K562 (cell line): ENCODE results near the gene ZNF18. TPM values are rescaled to one million over a fixed set of nuclear protein-coding genes. Genes with fewer than 3 reads are reported as not detected.

ENCODE experiments used
- CCAR2 ChIP-seq: fragments of 200-400 bp; formaldehyde crosslinking; IDR thresholded peaks from 2 replicates; pipeline ENCODE4 v1.6.1; 2017; ENCODE audit warnings: mild to moderate bottlenecking, low read depth, low read length
- EGR1 ChIP-seq: fragments of 450-650 bp; conservative IDR thresholded peaks from 2 replicates; pipeline ENCODE4 v1.6.1; 2017; ENCODE audit warnings: mild to moderate bottlenecking
- EWSR1 ChIP-seq: fragments of 450-650 bp; IDR thresholded peaks from 2 replicates; pipeline ENCODE4 v1.6.1; 2018; ENCODE audit warnings: borderline replicate concordance, mild to moderate bottlenecking, low read depth, moderate library complexity; ENCODE audit not compliant: partially characterized antibody
- HOXB6 ChIP-seq: fragments of 250-450 bp; sonication (Bioruptor Pico); IDR thresholded peaks from 2 replicates; pipeline ENCODE4 v1.5.1; 2022; ENCODE audit warnings: mild to moderate bottlenecking, borderline replicate concordance
- IRF2 ChIP-seq: sonication (generic); formaldehyde crosslinking; IDR thresholded peaks from 2 replicates; pipeline ENCODE4 v1.8.1; 2022; ENCODE audit warnings: mild to moderate bottlenecking, missing genetic modification reagents
- MECOM ChIP-seq: fragments of 250-450 bp; sonication (Bioruptor Pico); IDR thresholded peaks from 2 replicates; pipeline ENCODE4 v1.8.0; 2022; ENCODE audit warnings: inconsistent platforms
- PCBP1 ChIP-seq: fragments of 200-400 bp; formaldehyde crosslinking; IDR thresholded peaks from 2 replicates; pipeline ENCODE4 v1.6.1; 2018; ENCODE audit warnings: mild to moderate bottlenecking, low read depth, low read length; ENCODE audit not compliant: poor library complexity, severe bottlenecking
- POLR2AphosphoS2 ChIP-seq: IDR thresholded peaks from 2 replicates; pipeline ENCODE4 v1.6.1; 2012; ENCODE audit warnings: low read length, improper control_type of control experiment
- PTRF ChIP-seq: fragments of 450-650 bp; IDR thresholded peaks from 2 replicates; pipeline ENCODE4 v1.6.1; 2016; ENCODE audit warnings: mild to moderate bottlenecking, missing genetic modification characterization, missing compliant biosample characterization
- RFX7 ChIP-seq: fragments of 250-450 bp; sonication (Bioruptor Pico); IDR thresholded peaks from 2 replicates; pipeline ENCODE4 v1.5.1; 2021; ENCODE audit warnings: mild to moderate bottlenecking
- SMAD2 ChIP-seq: fragments of 150-350 bp; IDR thresholded peaks from 2 replicates; pipeline ENCODE4 v1.6.1; 2014; ENCODE audit warnings: low read depth, mild to moderate bottlenecking, low read length
- TAF15 ChIP-seq: fragments of 200-400 bp; formaldehyde crosslinking; IDR thresholded peaks from 2 replicates; pipeline ENCODE4 v1.6.1; 2017; ENCODE audit warnings: mild to moderate bottlenecking, low read depth, low read length, moderate library complexity
- THAP7 ChIP-seq: fragments of 250-450 bp; sonication (Bioruptor Pico); IDR thresholded peaks from 2 replicates; pipeline ENCODE4 v1.5.0; 2021
- UBTF ChIP-seq, 2 experiments: IDR thresholded peaks; 2 replicates each; pipeline ENCODE4 v1.6.1; 2012; ENCODE audit warnings: improper control_type of control experiment in 2 of 2, low read depth in 2 of 2, low read length in 2 of 2, borderline replicate concordance in 1 of 2
- XRCC5 ChIP-seq: fragments of 200-400 bp; formaldehyde crosslinking; IDR thresholded peaks from 2 replicates; pipeline ENCODE4 v1.6.1; 2017; ENCODE audit warnings: low read depth, mild to moderate bottlenecking, low read length
- ZBTB43 ChIP-seq: sonication (generic); formaldehyde crosslinking; IDR thresholded peaks from 2 replicates; pipeline ENCODE4 v1.8.0; 2023; ENCODE audit warnings: mild to moderate bottlenecking, missing genetic modification reagents
- ZNF12 ChIP-seq: sonication (generic); formaldehyde crosslinking; IDR thresholded peaks from 2 replicates; pipeline ENCODE4 v1.4.0; 2020; ENCODE audit warnings: mild to moderate bottlenecking, missing genetic modification reagents
- ZNF639 ChIP-seq, 2 experiments: fragments of 200-800 bp in 1 of 2; sonication (Bioruptor generic) in 1 of 2; sonication (generic) in 1 of 2; formaldehyde crosslinking in 1 of 2; IDR thresholded peaks in 1 of 2; conservative IDR thresholded peaks in 1 of 2; 2 replicates each; pipeline versions ENCODE4 v1.5.0 to v1.6.1; 2016 to 2020; ENCODE audit warnings: missing compliant biosample characterization in 1 of 2, missing genetic modification characterization in 1 of 2, missing genetic modification reagents in 1 of 2
- ZNF740 ChIP-seq, 3 experiments: fragments of 200-800 bp in 1 of 3; sonication (Bioruptor generic) in 1 of 3; sonication (generic) in 1 of 3; formaldehyde crosslinking in 1 of 3; IDR thresholded peaks; 2 replicates each; pipeline versions ENCODE4 v1.6.1 to v1.8.0; 2016 to 2022; ENCODE audit warnings: mild to moderate bottlenecking in 2 of 3, missing compliant biosample characterization in 2 of 3, missing genetic modification characterization in 2 of 3, missing genetic modification reagents in 1 of 3
- polyA plus RNA-seq, 8 experiments: library from polyadenylated mRNA; depleted of rRNA in 4 of 8; stranded (reverse) in 5 of 8; unstranded in 3 of 8; fragments of >200 nt; fragmentation: Nextera tagmentation in 2 of 8; fragmentation: Illumina TruSeq in 1 of 8; extraction: Ambion mirVana in 2 of 8; extraction: Trizol in 1 of 8; gene quantifications; 2 replicates each; pipeline versions ENCODE4 v1.2.1 to v1.2.3, GENCODE V29; 2011 to 2014; ENCODE audit warnings: inconsistent platforms in 1 of 8, missing spikeins in 1 of 8
- total RNA-seq, 7 experiments: library from RNA; depleted of rRNA in 6 of 7; stranded (reverse); fragments of >200 nt in 6 of 7; fragmentation: Illumina TruSeq in 2 of 7; extraction: Trizol in 2 of 7; gene quantifications; 2 replicates each; pipeline versions ENCODE4 v1.2.1 to v1.2.3, GENCODE V29; 2011 to 2021; ENCODE audit warnings: low replicate concordance in 1 of 7

The ZNF18 gene
- total and polyA plus RNA-seq, 9 of the 15 experiments (the other 6 are each of a cell fraction or from before 2014, with no cell fraction given): 1.1 to 5.0 (median 3.4) TPM

GRCh38 chr17:12020642-12021622 lies 23.7 kb upstream of the ZNF18 start, which contains the start of gene MAP2K4 (continued):
- TF ChIP-seq PCBP1: peak; percentile 31
- TF ChIP-seq XRCC5: no peak
- TF ChIP-seq EWSR1: no peak
- TF ChIP-seq ZNF740 (CRISPR knock-in tag; IDR thresholded peaks at IDR 0.05): no peak
- TF ChIP-seq ZNF740 (tag; IDR thresholded peaks at IDR 0.05): no peak
- TF ChIP-seq ZNF12 (CRISPR knock-in tag): no peak
- no peak for TF ChIP-seq HOXB6 (CRISPR knock-in tag)
- no peak for TF ChIP-seq ZBTB43 (CRISPR knock-in tag)
- TF ChIP-seq ZNF639 (CRISPR knock-in tag; conservative IDR thresholded peaks at IDR 0.05 in 1 of 2, IDR thresholded peaks at IDR 0.05 in 1 of 2): no peak
- peak; percentile 42; the same call in 1 of the 2 replicates for TF ChIP-seq EGR1
- TF ChIP-seq POLR2AphosphoS2: no peak
- TF ChIP-seq THAP7 (CRISPR knock-in tag): no peak
- TF ChIP-seq SMAD2: no peak
- TF ChIP-seq RFX7 (CRISPR knock-in tag): no peak
- TF ChIP-seq IRF2: no peak
- peak; percentile 19 to 89; a peak in 2 of 4 replicates for TF ChIP-seq UBTF (IDR thresholded peaks at IDR 0.05; ENCODE audit: borderline replicate concordance in 1 of 2, low read depth in 2 of 2, low read length in 2 of 2)
- no peak for TF ChIP-seq PTRF
- TF ChIP-seq TAF15: no peak
- TF ChIP-seq MECOM (CRISPR knock-in tag): no peak
- TF ChIP-seq CCAR2: no peak
